ENCODE data around the gene HAVCR2.

DNA sequence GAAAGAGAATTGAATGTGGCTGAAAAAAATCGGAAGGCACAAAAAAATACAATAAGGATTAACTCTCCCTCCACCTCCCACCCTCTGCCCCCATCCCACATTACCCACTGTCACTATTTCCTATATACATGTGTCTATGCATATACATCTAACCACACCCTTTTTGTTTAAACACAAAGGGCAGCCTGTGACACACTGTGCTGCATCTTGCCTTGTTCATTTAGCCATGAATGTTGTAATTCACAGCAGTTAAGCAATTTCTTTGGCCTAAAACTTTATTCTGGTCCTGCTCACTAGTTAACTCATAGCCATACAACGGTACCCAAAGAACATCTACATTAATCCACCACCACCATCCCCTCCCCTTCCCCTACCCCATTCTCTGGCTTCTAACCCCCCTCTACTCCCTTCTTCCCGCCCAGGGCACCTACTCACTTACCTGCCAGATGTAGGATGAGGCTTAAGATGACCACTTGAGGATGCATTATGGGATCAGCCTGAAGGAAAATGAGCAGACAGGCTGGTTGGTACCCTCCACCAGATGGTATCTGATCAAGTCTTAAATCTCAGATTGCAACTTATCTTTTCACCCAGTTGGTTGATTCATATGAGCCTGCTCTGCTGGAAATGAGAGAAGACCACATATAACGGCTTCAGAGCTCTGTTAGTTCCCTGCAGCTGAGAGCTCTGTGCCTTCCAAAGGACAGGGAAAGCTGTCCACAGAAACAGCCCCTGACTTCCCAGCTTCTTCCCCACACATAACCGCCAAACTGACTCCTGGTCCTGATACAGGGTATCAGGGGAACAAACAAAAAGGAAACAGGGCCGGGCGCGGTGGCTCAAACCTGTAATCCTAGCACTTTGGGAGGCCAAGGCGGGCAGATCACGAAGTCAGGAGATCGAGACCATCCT, 51.1 kb downstream of the HAVCR2 start:
- no peak for TF ChIP-seq CTCF (IDR thresholded peaks at IDR 0.05)
- no peak for TF ChIP-seq EZH2 (IDR thresholded peaks at IDR 0.05)
- TF ChIP-seq EZH2phosphoT487 (IDR thresholded peaks at IDR 0.05) = no peak

Measured in neural progenitor cell (in vitro differentiated cells).